Right lobe of liver (tissue), 6 donors: ENCODE measurements around the gene MAP3K12. TPM values are rescaled to one million over a fixed set of nuclear protein-coding genes. Genes with fewer than 3 reads are reported as not detected.

Source experiments
- ATAC-seq, 4 donors: fragments of 200-7000 bp; cut with Tn5 transposase; one replicate each; pipeline ENCODE4 v1.9.1; 2020; ENCODE audit warnings: mild to moderate bottlenecking in 4 of 4, moderate library complexity in 4 of 4
- DNase-seq, 3 donors: peaks; one replicate each; pipeline ENCODE4 v3.0.0-alpha.2; 2020
- H3K27ac ChIP-seq, 3 donors: fragments of 200-600 bp; one replicate each; pipeline ENCODE4 v1.8.0; 2022
- H3K27me3 ChIP-seq, 2 donors: fragments of 200-600 bp; one replicate each; pipeline ENCODE4 v1.8.0; 2022
- H3K36me3 ChIP-seq, 4 donors: fragments of 200-600 bp; sonication (generic) in 1 of 4; one replicate each; pipeline versions ENCODE4 v1.5.1 to v1.8.0; 2017 to 2022; ENCODE audit warnings: control low read depth in 1 of 4
- H3K4me1 ChIP-seq, 4 donors: fragments of 200-600 bp; sonication (generic) in 1 of 4; one replicate each; pipeline versions ENCODE4 v1.5.1 to v1.8.0; 2017 to 2022; ENCODE audit warnings: control low read depth in 1 of 4
- H3K4me3 ChIP-seq, 3 donors: fragments of 200-600 bp; one replicate each; pipeline ENCODE4 v1.8.0; 2022
- H3K9me3 ChIP-seq, 4 donors: fragments of 200-600 bp; sonication (generic) in 1 of 4; one replicate each; pipeline versions ENCODE4 v1.5.1 to v1.8.0; 2017 to 2022; ENCODE audit warnings: control low read depth in 1 of 4
- POLR2A ChIP-seq: fragments of 450-650 bp; IDR thresholded peaks from one replicate; pipeline ENCODE4 v1.6.1; 2017; ENCODE audit warnings: antibody characterized with exemption, mild to moderate bottlenecking
- WGBS: methylation state at CpG from one replicate; pipeline ENCODE4 v1.1.6; 2018; ENCODE audit warnings: low coverage, low lambda C conversion rate; ENCODE audit not compliant: insufficient coverage; ENCODE audit errors: missing lambda C conversion rate; 5-methylcytosine and 5-hydroxymethylcytosine counted together
- intact Hi-C, 2 donors: fragments of 100-400 bp; cut with DNase I; formaldehyde crosslinking; loops; one replicate each; pipeline versions ENCODE4 v1.11.2 to v1.14.1; 2022
- total RNA-seq, 6 experiments: library from RNA; depleted of rRNA in 2 of 6; stranded (reverse); fragments of >200 nt in 2 of 6; fragmentation: NEBNext Ultra II Directional in 3 of 6; extraction: Animal tissue kit (Norgen Biotek cat#: 25700) in 3 of 6; gene quantifications; one replicate each; pipeline versions ENCODE4 v1.1.0 to v1.2.4, GENCODE V29; 2016 to 2023
- TF ChIP-seq, protein P1 (sequence below), 4 donors: fragments of 200-600 bp in 3 of 4; fragments of 450-650 bp in 1 of 4; IDR thresholded peaks; one replicate each; pipeline versions ENCODE4 v1.5.1 to v1.8.0; 2016 to 2022; ENCODE audit warnings: antibody characterized with exemption in 4 of 4, mild to moderate bottlenecking in 2 of 4
- donor health status: DM: no; HTN: yes; CAD: no.
- donor health status: DM: no; HTN: no; CAD: no.
- donor health status: DM: no; HTN: no; CAD: no.
- donor health status: DM: no; HTN: yes; CAD: no.
- donor health status: DM: no; HTN: yes; CAD: no.

MAP3K12 gene
- total RNA-seq, 6 experiments from 2014 or later: 0.68 to 2.9 (median 1.5) TPM

GRCh38 chr12:53518381-53518780, 19.1 kb upstream of the MAP3K12 start:
- TF ChIP-seq, protein P1, sequence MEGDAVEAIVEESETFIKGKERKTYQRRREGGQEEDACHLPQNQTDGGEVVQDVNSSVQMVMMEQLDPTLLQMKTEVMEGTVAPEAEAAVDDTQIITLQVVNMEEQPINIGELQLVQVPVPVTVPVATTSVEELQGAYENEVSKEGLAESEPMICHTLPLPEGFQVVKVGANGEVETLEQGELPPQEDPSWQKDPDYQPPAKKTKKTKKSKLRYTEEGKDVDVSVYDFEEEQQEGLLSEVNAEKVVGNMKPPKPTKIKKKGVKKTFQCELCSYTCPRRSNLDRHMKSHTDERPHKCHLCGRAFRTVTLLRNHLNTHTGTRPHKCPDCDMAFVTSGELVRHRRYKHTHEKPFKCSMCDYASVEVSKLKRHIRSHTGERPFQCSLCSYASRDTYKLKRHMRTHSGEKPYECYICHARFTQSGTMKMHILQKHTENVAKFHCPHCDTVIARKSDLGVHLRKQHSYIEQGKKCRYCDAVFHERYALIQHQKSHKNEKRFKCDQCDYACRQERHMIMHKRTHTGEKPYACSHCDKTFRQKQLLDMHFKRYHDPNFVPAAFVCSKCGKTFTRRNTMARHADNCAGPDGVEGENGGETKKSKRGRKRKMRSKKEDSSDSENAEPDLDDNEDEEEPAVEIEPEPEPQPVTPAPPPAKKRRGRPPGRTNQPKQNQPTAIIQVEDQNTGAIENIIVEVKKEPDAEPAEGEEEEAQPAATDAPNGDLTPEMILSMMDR (IDR thresholded peaks at IDR 0.05): no peak
- TF ChIP-seq POLR2A: no peak
- no peak for DNase-seq
- intact Hi-C loops: no loop called here
- peaks cover 6 to 95% (median 44%) of the 10 kb centered on the region in 4 donors for H3K36me3 ChIP-seq
- no peaks in the 10 kb centered on the region for H3K27me3 ChIP-seq
- no peak overlapping the region for H3K27ac ChIP-seq
- WGBS: 90% methylated on average over 5 of the region's 5 CpGs
- H3K4me3 ChIP-seq: no peak overlapping the region
- no peak for ATAC-seq
- no peaks in the 10 kb centered on the region for H3K9me3 ChIP-seq
- no peaks in the 10 kb centered on the region for H3K4me1 ChIP-seq

DNA sequence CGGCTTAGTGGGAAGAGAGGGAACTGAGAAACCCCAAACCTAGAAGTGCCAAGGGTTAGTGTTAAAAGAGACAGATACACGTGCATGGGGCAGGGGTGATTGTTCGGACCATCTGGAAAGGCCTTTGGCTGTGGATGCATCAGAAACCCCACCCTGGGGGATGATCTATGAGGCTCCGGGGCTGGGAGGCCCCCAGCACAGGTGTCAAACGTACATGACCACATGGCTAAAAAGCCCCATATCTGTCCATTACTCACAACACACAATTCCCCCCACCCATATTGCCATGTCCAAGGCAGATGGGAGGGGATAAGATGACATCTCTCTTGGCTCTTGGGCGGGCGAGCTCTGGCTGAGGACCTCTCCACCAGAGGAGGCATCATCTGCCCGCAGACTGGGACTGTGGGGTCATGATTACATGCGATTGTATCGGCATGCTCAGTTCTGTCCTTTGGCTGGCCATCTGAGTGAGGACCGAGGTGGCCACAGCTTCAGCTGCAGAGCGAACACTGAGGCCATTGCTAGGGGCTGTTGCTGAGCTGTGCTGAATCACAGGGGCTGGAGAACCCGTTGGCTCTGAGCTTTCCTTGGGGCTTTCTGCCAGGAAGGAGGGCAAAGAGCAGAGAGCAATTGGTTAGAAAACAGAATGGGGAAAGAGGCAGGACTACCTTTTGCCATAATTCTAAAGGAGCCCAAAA, 17.6 kb upstream of the MAP3K12 start:
- no peak overlapping the region for H3K4me3 ChIP-seq
- intact Hi-C loops: no loop called here
- no peak overlapping the region for H3K27ac ChIP-seq
- peaks cover 4 to 88% (median 38%) of the 10 kb centered on the region in 4 donors for H3K36me3 ChIP-seq
- WGBS: 59% methylated on average over 4 of the region's 13 CpGs
- no peak for TF ChIP-seq POLR2A
- TF ChIP-seq, protein P1 (IDR thresholded peaks at IDR 0.05): no peak
- H3K9me3 ChIP-seq: no peaks in the 10 kb centered on the region
- ATAC-seq: peak in 1 of 4 donors; percentile 18
- H3K4me1 ChIP-seq: no peaks in the 10 kb centered on the region
- no peak for DNase-seq
- no peaks in the 10 kb centered on the region for H3K27me3 ChIP-seq

DNA sequence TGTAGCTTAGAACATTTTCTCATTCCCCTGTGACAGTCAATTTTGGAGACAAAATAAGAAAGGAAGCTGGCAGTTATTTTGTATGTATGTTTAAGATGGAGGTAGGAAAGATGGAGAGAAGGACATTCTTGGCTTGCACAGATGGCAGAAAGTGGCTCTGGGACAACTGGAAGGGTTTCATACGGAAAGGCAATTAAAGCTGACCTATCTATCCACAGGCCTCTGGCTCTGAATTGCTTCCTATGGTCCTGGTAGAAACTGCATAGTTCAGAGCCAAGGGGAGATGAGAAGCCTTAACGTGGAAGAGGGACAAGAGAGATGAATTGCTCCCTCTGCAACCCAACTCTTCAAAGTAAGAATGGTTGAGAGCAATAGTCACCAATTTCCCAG, 16.0 kb upstream of the MAP3K12 start:
- no peaks in the 10 kb centered on the region for H3K9me3 ChIP-seq
- H3K4me3 ChIP-seq: no peak overlapping the region
- ATAC-seq (no peak), DNase-seq (no peak)
- WGBS: 71% methylated on average over 2 of the region's 2 CpGs
- H3K27me3 ChIP-seq: no peaks in the 10 kb centered on the region
- intact Hi-C loops: no loop called here
- peaks cover 0 to 4% (median 0%) of the 10 kb centered on the region in 4 donors for H3K4me1 ChIP-seq
- no peak overlapping the region for H3K27ac ChIP-seq
- H3K36me3 ChIP-seq: peaks cover 0 to 80% (median 29%) of the 10 kb centered on the region in 4 donors
- no peak for TF ChIP-seq POLR2A
- TF ChIP-seq, protein P1 (IDR thresholded peaks at IDR 0.05): no peak

- 77% methylated on average over 6 of the region's 6 CpGs for WGBS
- peaks cover 0 to 6% (median 0%) of the 10 kb centered on the region in 4 donors for H3K4me1 ChIP-seq
- ATAC-seq (no peak), DNase-seq (no peak)
- H3K4me3 ChIP-seq: no peak overlapping the region
- H3K9me3 ChIP-seq: no peaks in the 10 kb centered on the region
- TF ChIP-seq POLR2A: no peak
- TF ChIP-seq, protein P1 (IDR thresholded peaks at IDR 0.05): no peak
- intact Hi-C loops: no loop called here
- H3K36me3 ChIP-seq: peaks cover 0 to 74% (median 27%) of the 10 kb centered on the region in 4 donors
- H3K27ac ChIP-seq: no peak overlapping the region
- H3K27me3 ChIP-seq: no peaks in the 10 kb centered on the region
These were observed 15.5 kb upstream of the MAP3K12 start for GRCh38 chr12:53514628-53515290.
